ENCODE measurements around the gene LYSMD3. TPM values are rescaled to one million over a fixed set of nuclear protein-coding genes. Genes with fewer than 3 reads are reported as not detected.
A peak's percentile ranks its signal among the peaks of the same experiment; 100 is the strongest.

Gene LYSMD3
- polyA plus RNA-seq, 1 donor (not counting 4 experiments of a cell fraction or from before 2014, with no cell fraction given) = 18.9 TPM

GRCh38 chr5:90477073-90477472 is 52.3 kb downstream of the LYSMD3 start:
- no peak overlapping the region for H3K4me2 ChIP-seq (ENCODE audit: control insufficient read depth, extremely low read depth, insufficient read depth, low read depth, low read length)
- H3K79me2 ChIP-seq (ENCODE audit: control insufficient read depth, insufficient read depth, low read length) = peaks cover 31% of the 10 kb centered on the region
- no peak for TF ChIP-seq CTCF (optimal IDR thresholded peaks at IDR 0.05 in 1 of 3, IDR thresholded peaks at IDR 0.05 in 1 of 3, conservative IDR thresholded peaks at IDR 0.05 in 1 of 3; ENCODE audit: extremely low read depth in 1 of 3, insufficient read depth in 2 of 3, low read length in 3 of 3)
- TF ChIP-seq EZH2 (IDR thresholded peaks at IDR 0.05; ENCODE audit: low read length) = no peak
- no peak overlapping the region for H3K27ac ChIP-seq (ENCODE audit: control insufficient read depth, insufficient read depth, low read length)
- H2AFZ ChIP-seq (ENCODE audit: control insufficient read depth, low read length) = no peak overlapping the region
- H3K27me3 ChIP-seq (ENCODE audit: control insufficient read depth, extremely low read depth, insufficient read depth, low read length) = no peaks in the 10 kb centered on the region
- no peak for DNase-seq (ENCODE audit: low read depth, low spot score)
- no peak for FAIRE-seq
- H3K9ac ChIP-seq (ENCODE audit: control insufficient read depth, extremely low read depth, insufficient read depth, low read length) = no peak overlapping the region
- dilution Hi-C loops (cut with MboI; ENCODE audit: extremely low pct_ligation_motif_present, low sequenced_read_pairs) = no loop called here
- H3K36me3 ChIP-seq (ENCODE audit: control insufficient read depth in 2 of 2, extremely low read depth in 1 of 2, insufficient read depth in 2 of 2, low read length in 2 of 2) = no peaks in the 10 kb centered on the region
- H3K9me3 ChIP-seq (ENCODE audit: control insufficient read depth, low read depth, low read length) = no peaks in the 10 kb centered on the region
- H3K9me1 ChIP-seq (ENCODE audit: control insufficient read depth, extremely low read depth, insufficient read depth, low read length) = no peaks in the 10 kb centered on the region
- H4K20me1 ChIP-seq (ENCODE audit: control insufficient read depth, extremely low read depth, insufficient read depth, low read length) = no peaks in the 10 kb centered on the region
- peaks cover 7% of the 10 kb centered on the region for H3K4me1 ChIP-seq (ENCODE audit: control insufficient read depth, extremely low read depth, insufficient read depth, low read length)
- H3K4me3 ChIP-seq (ENCODE audit: control insufficient read depth in 2 of 3, extremely low read depth in 1 of 3, insufficient read depth in 2 of 3, low read depth in 1 of 3, low read length in 3 of 3) = no peak overlapping the region

GRCh38 chr5:90476391-90476790 is 53.0 kb downstream of the LYSMD3 start:
- Histone ChIP-seq H3K9me1 (ENCODE audit: control insufficient read depth, extremely low read depth, insufficient read depth, low read length) (no peaks in the 10 kb centered on the region), H3K27me3 (ENCODE audit: control insufficient read depth, extremely low read depth, insufficient read depth, low read length) (no peaks in the 10 kb centered on the region), H3K4me3 (ENCODE audit: control insufficient read depth in 2 of 3, extremely low read depth in 1 of 3, insufficient read depth in 2 of 3, low read depth in 1 of 3, low read length in 3 of 3) (no peak overlapping the region), H2AFZ (ENCODE audit: control insufficient read depth, low read length) (no peak overlapping the region), H3K27ac (ENCODE audit: control insufficient read depth, insufficient read depth, low read length) (no peak overlapping the region), H4K20me1 (ENCODE audit: control insufficient read depth, extremely low read depth, insufficient read depth, low read length) (no peaks in the 10 kb centered on the region), H3K4me1 (ENCODE audit: control insufficient read depth, extremely low read depth, insufficient read depth, low read length) (peaks cover 7% of the 10 kb centered on the region), H3K9ac (ENCODE audit: control insufficient read depth, extremely low read depth, insufficient read depth, low read length) (no peak overlapping the region), H3K9me3 (ENCODE audit: control insufficient read depth, low read depth, low read length) (no peaks in the 10 kb centered on the region), H3K79me2 (ENCODE audit: control insufficient read depth, insufficient read depth, low read length) (peaks cover 33% of the 10 kb centered on the region), H3K36me3 (ENCODE audit: control insufficient read depth in 2 of 2, extremely low read depth in 1 of 2, insufficient read depth in 2 of 2, low read length in 2 of 2) (no peaks in the 10 kb centered on the region), H3K4me2 (ENCODE audit: control insufficient read depth, extremely low read depth, insufficient read depth, low read depth, low read length) (peak overlapping the region; percentile 92)
- FAIRE-seq (no peak), DNase-seq (ENCODE audit: low read depth, low spot score) (no peak)
- TF ChIP-seq EZH2 (IDR thresholded peaks at IDR 0.05; ENCODE audit: low read length) (no peak), CTCF (optimal IDR thresholded peaks at IDR 0.05 in 1 of 3, IDR thresholded peaks at IDR 0.05 in 1 of 3, conservative IDR thresholded peaks at IDR 0.05 in 1 of 3; ENCODE audit: extremely low read depth in 1 of 3, insufficient read depth in 2 of 3, low read length in 3 of 3) (no peak)
- dilution Hi-C loops (cut with MboI; ENCODE audit: extremely low pct_ligation_motif_present, low sequenced_read_pairs) = no loop called here
